ENCODE measurements around the gene MED12L.

- TF ChIP-seq MAX (IDR thresholded peaks at IDR 0.05; ENCODE audit: low read depth, low read length) (peak; percentile 89), POLR2A (IDR thresholded peaks at IDR 0.05; ENCODE audit: extremely low read depth, insufficient read length) (no peak)
- TF ChIP-seq, protein P1, sequence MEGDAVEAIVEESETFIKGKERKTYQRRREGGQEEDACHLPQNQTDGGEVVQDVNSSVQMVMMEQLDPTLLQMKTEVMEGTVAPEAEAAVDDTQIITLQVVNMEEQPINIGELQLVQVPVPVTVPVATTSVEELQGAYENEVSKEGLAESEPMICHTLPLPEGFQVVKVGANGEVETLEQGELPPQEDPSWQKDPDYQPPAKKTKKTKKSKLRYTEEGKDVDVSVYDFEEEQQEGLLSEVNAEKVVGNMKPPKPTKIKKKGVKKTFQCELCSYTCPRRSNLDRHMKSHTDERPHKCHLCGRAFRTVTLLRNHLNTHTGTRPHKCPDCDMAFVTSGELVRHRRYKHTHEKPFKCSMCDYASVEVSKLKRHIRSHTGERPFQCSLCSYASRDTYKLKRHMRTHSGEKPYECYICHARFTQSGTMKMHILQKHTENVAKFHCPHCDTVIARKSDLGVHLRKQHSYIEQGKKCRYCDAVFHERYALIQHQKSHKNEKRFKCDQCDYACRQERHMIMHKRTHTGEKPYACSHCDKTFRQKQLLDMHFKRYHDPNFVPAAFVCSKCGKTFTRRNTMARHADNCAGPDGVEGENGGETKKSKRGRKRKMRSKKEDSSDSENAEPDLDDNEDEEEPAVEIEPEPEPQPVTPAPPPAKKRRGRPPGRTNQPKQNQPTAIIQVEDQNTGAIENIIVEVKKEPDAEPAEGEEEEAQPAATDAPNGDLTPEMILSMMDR (IDR thresholded peaks at IDR 0.05; ENCODE audit: low read depth, low read length), result no peak
These were observed 310.3 kb downstream of the MED12L start for GRCh38 chr3:151395806-151396205.

Measured in NB4 (cell line).